ENCODE results near the gene P2RX3.

The P2RX3 gene

DNA sequence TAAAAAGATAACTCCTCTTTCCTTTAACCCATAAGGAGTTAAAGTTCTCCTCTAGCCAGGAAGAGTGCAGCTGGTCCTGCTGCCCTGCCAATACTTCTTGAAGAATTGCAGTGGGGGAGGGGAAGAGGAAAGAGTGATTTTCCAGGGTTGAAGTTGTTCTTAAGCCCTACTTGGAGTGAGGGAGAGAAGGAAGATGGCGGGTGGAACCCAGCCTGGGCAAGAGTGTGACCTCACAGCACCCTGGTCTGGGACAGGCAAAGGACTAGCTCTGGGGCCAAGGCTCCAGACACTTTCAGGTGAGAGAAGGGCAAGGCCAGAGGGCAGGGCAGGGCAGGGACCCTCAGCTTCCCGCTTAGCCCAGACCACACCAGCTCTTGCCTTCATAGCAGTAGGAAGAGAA, 20.0 kb upstream of the P2RX3 start:
- TF ChIP-seq FOXP2 (optimal IDR thresholded peaks at IDR 0.05; ENCODE audit: borderline replicate concordance, extremely low read depth, extremely low read length, insufficient read depth) (no peak), SIN3A (IDR thresholded peaks at IDR 0.05; ENCODE audit: borderline replicate concordance, insufficient read depth, low read length) (no peak), TAF1 (IDR thresholded peaks at IDR 0.05; ENCODE audit: borderline replicate concordance, insufficient read depth, low read length) (no peak), POLR2AphosphoS5 (IDR thresholded peaks at IDR 0.05; ENCODE audit: low read depth, low read length) (no peak; the same call in 1 of the 2 replicates)
- TF ChIP-seq, protein P1, sequence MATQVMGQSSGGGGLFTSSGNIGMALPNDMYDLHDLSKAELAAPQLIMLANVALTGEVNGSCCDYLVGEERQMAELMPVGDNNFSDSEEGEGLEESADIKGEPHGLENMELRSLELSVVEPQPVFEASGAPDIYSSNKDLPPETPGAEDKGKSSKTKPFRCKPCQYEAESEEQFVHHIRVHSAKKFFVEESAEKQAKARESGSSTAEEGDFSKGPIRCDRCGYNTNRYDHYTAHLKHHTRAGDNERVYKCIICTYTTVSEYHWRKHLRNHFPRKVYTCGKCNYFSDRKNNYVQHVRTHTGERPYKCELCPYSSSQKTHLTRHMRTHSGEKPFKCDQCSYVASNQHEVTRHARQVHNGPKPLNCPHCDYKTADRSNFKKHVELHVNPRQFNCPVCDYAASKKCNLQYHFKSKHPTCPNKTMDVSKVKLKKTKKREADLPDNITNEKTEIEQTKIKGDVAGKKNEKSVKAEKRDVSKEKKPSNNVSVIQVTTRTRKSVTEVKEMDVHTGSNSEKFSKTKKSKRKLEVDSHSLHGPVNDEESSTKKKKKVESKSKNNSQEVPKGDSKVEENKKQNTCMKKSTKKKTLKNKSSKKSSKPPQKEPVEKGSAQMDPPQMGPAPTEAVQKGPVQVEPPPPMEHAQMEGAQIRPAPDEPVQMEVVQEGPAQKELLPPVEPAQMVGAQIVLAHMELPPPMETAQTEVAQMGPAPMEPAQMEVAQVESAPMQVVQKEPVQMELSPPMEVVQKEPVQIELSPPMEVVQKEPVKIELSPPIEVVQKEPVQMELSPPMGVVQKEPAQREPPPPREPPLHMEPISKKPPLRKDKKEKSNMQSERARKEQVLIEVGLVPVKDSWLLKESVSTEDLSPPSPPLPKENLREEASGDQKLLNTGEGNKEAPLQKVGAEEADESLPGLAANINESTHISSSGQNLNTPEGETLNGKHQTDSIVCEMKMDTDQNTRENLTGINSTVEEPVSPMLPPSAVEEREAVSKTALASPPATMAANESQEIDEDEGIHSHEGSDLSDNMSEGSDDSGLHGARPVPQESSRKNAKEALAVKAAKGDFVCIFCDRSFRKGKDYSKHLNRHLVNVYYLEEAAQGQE (IDR thresholded peaks at IDR 0.05; ENCODE audit: insufficient read depth in 1 of 2, low read depth in 2 of 2, low read length in 2 of 2): no peak

DNA sequence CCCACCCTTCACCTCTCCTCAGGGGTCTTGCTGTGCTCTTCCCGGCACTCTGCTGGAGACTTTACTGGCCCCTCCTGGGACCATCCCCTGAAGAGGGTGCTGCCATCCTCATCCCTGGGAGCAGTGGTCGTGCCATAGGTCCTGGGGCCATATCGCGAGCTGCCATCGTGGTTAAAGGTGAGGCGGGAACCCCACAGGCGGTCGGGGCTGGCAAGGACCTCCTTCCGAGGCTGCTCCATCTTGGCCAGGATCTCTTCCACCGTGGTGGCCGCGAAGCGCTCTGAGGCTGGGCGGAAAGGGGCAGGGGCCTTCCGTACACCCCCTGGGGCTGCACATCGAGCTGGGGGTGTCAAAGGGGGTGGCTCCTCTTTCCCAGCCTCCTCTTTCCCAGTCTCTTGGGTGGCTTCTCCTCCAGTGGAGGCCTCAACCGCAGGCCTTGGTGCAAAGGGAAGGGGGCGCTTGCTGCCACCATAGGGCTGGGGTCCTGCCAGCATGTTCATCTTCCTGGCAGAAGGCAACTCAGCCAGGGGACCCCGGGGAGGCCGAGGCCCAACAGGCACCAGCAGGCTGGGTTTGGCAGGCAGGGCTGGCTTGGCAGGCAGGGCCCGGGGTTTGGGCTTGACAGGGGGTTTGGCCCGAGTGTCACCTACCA, 18.0 kb upstream of the P2RX3 start:
- TF ChIP-seq POLR2AphosphoS5 (IDR thresholded peaks at IDR 0.05; ENCODE audit: low read depth, low read length): no peak
- TF ChIP-seq, protein P1 (IDR thresholded peaks at IDR 0.05; ENCODE audit: insufficient read depth in 1 of 2, low read depth in 2 of 2, low read length in 2 of 2): no peak
- no peak for TF ChIP-seq FOXP2 (optimal IDR thresholded peaks at IDR 0.05; ENCODE audit: borderline replicate concordance, extremely low read depth, extremely low read length, insufficient read depth)
- TF ChIP-seq TAF1 (IDR thresholded peaks at IDR 0.05; ENCODE audit: borderline replicate concordance, insufficient read depth, low read length): no peak
- TF ChIP-seq SIN3A (IDR thresholded peaks at IDR 0.05; ENCODE audit: borderline replicate concordance, insufficient read depth, low read length): no peak

DNA sequence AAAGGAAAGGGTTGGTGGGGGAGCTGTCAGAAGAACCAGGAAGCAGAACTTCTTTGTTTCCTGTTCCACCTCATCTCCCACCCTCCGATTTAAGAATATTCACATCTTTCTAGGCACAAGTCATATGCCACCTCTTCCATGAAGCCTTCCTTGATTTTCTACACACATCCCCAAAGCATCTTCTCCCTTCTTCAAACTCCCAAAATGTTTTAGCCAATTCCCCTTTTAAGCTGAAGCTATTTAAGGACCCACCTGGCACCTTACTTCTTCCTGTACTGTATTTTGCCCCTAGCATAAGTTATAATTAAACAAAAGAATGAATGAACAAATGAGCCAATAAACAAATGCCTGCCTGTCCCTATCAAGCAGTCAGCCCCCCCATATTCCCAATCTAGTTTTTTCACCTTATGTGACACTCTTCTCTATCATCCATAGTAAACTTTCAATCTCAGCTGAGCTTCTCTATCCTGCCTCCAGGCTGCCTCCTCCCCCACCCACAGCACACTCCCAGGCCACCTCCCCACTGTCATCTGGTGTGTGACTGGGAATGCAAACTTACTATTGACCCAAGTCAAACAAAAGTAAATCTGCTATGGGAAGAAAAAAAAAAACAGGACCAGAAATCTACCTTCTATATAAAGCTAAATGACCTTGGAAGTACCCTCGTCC, 17.3 kb upstream of the P2RX3 start:
- TF ChIP-seq SIN3A (IDR thresholded peaks at IDR 0.05; ENCODE audit: borderline replicate concordance, insufficient read depth, low read length): no peak
- TF ChIP-seq, protein P1 (IDR thresholded peaks at IDR 0.05; ENCODE audit: insufficient read depth in 1 of 2, low read depth in 2 of 2, low read length in 2 of 2): no peak
- TF ChIP-seq FOXP2 (optimal IDR thresholded peaks at IDR 0.05; ENCODE audit: borderline replicate concordance, extremely low read depth, extremely low read length, insufficient read depth): no peak
- TF ChIP-seq POLR2AphosphoS5 (IDR thresholded peaks at IDR 0.05; ENCODE audit: low read depth, low read length): no peak
- TF ChIP-seq TAF1 (IDR thresholded peaks at IDR 0.05; ENCODE audit: borderline replicate concordance, insufficient read depth, low read length): no peak

DNA sequence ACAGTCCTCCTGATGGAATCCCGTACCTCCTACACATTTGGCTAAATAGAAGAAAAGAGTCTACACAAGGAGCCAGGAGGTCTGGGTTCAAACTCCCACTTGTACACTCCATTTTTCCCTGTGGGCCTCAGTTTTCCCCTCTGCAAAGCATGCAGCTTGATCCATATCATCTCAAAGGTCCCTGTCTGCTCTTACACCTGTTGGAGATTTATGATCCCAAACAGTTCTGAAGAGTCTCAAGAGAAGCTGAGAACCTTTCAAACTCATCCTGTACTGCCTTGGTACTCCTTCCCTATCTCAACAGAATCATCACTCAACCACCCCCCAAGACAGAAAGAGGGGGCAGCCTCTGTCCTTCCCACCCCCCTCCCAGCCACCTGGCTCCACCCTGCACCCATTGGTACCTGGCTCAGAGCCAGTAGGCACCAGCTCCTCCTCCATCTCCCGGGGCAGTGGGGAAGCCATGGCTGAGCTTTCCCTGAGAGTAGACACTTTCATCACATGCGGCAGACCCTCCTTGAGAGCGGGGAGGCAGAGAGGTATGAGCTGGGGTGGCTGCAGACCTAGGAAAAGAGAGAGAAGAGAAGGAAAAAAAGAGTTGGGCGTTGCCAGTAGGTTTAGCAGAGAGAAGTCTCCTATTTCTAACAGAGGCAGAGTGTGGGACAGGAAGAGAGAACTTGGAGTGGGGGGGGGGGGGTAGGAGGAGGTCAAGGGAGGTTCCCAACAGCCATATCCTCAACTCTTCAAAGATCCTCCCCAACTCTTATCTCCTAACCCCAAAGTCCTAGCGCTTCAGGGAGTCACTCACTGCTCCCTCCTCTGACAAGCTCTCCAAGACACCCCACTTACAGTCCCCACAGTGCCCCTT, 16.5 kb upstream of the P2RX3 start:
- TF ChIP-seq POLR2AphosphoS5 (IDR thresholded peaks at IDR 0.05; ENCODE audit: low read depth, low read length) (0 out of 2 replicates have a peak, but pooled peaks have one; percentile 31), TAF1 (IDR thresholded peaks at IDR 0.05; ENCODE audit: borderline replicate concordance, insufficient read depth, low read length) (no peak)

Data from PFSK-1 (cell line).